ENCODE results near the gene C2orf72.

- TF ChIP-seq POLR2A (IDR thresholded peaks at IDR 0.05; ENCODE audit: low read depth, low read length) (no peak), MXI1 (IDR thresholded peaks at IDR 0.05; ENCODE audit: borderline replicate concordance, low read depth, low read length) (no peak), CTCF (conservative IDR thresholded peaks at IDR 0.05; ENCODE audit: low read depth, low read length) (no peak), MAFK (IDR thresholded peaks at IDR 0.05; ENCODE audit: low read depth, low read length) (no peak), ELK1 (IDR thresholded peaks at IDR 0.05; ENCODE audit: borderline replicate concordance, low read depth, low read length) (no peak), FOS (IDR thresholded peaks at IDR 0.05; ENCODE audit: low read depth, low read length) (no peak), RAD21 (IDR thresholded peaks at IDR 0.05; ENCODE audit: low read length) (no peak), CEBPB (IDR thresholded peaks at IDR 0.05; ENCODE audit: low read depth, low read length) (no peak), RFX5 (IDR thresholded peaks at IDR 0.05; ENCODE audit: low read depth, low read length) (no peak), RCOR1 (IDR thresholded peaks at IDR 0.05; ENCODE audit: insufficient replicate concordance, low read length) (no peak), MAZ (IDR thresholded peaks at IDR 0.05; ENCODE audit: borderline replicate concordance, low read depth, low read length) (no peak)
- TF ChIP-seq, protein P1, sequence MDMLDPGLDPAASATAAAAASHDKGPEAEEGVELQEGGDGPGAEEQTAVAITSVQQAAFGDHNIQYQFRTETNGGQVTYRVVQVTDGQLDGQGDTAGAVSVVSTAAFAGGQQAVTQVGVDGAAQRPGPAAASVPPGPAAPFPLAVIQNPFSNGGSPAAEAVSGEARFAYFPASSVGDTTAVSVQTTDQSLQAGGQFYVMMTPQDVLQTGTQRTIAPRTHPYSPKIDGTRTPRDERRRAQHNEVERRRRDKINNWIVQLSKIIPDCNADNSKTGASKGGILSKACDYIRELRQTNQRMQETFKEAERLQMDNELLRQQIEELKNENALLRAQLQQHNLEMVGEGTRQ (IDR thresholded peaks at IDR 0.05; ENCODE audit: low read depth, low read length), result no peak
Measured at GRCh38 chr2:231028889-231029288, 8.4 kb upstream of the C2orf72 start.

Measured in IMR-90 (cell line).